ENCODE measurements around the gene C9orf40.

DNA sequence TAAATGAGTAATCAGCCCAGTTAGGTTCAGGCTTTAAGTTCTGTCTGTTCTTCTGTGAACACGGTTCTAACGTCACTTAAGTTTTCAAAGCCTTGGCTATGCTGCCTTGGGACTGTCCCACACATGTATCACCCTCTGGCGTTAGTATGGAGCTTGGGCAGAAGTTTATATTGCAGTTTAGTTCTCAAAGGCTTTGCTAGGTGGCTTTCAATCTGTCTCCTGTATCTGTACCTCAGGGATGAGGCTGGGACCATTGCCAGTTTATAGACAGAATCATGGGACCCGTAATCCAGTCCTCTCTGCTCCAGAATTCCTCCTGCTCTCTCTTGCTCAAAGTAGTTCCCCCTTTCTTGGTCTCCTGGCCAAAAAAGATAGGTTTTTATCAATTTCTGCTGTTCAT is 12.1 kb downstream of the C9orf40 start:
- TF ChIP-seq SUZ12 (IDR thresholded peaks at IDR 0.05; ENCODE audit: extremely low read depth, insufficient read depth, insufficient read length) (no peak), YY1 (IDR thresholded peaks at IDR 0.05; ENCODE audit: insufficient read depth, insufficient read length) (no peak), ZNF274 (IDR thresholded peaks at IDR 0.05; ENCODE audit: low read depth, low read length) (no peak)
